Thyroid gland (tissue), 4 donors: Measurements from ENCODE around the gene SNX9. TPM values are rescaled to one million over a fixed set of nuclear protein-coding genes. Genes with fewer than 3 reads are reported as not detected.
"Not testable (repeated sequence)": the region's sequence is repeated elsewhere in the genome, so short reads cannot be mapped to it uniquely, and the experiment has no call there.

ENCODE experiments used
- DNase-seq, 2 donors: peaks; one replicate each; pipeline ENCODE4 v3.0.0-alpha.2; 2019
- H3K27ac ChIP-seq, 3 donors: fragments of 200-600 bp; sonication (generic); 1 replicate in 2 of 3; 2 replicates in 1 of 3; pipeline ENCODE4 v1.5.1; 2016 to 2019; ENCODE audit warnings: mild to moderate bottlenecking in 1 of 3, moderate library complexity in 1 of 3
- H3K27me3 ChIP-seq: fragments of 200-600 bp; sonication (generic); one replicate; pipeline ENCODE4 v1.5.1; 2019
- H3K36me3 ChIP-seq, 2 donors: fragments of 200-600 bp; sonication (generic); one replicate each; pipeline ENCODE4 v1.5.1; 2016 to 2019
- H3K4me1 ChIP-seq, 2 donors: fragments of 200-600 bp; sonication (generic); one replicate each; pipeline ENCODE4 v1.5.1; 2017 to 2019
- H3K4me3 ChIP-seq, 3 donors: fragments of 200-600 bp; sonication (generic); replicated peaks in 1 of 3; 1 replicate in 2 of 3; 2 replicates in 1 of 3; pipeline ENCODE4 v1.5.1; 2016; ENCODE audit warnings: mild to moderate bottlenecking in 1 of 3
- H3K9me3 ChIP-seq: fragments of 200-600 bp; sonication (generic); one replicate; pipeline ENCODE4 v1.5.1; 2017
- POLR2A ChIP-seq, 2 donors: fragments of 450-650 bp; IDR thresholded peaks; one replicate each; pipeline ENCODE4 v1.6.1; 2017; ENCODE audit warnings: antibody characterized with exemption in 2 of 2, mild to moderate bottlenecking in 2 of 2, moderate library complexity in 1 of 2
- WGBS, 2 donors: methylation state at CpG; one replicate each; pipeline ENCODE4 v1.1.5; 2017; 5-methylcytosine and 5-hydroxymethylcytosine counted together
- intact Hi-C: fragments of 100-400 bp; cut with DNase I; formaldehyde crosslinking; loops from one replicate; pipeline ENCODE4 v1.15.1; 2023
- total RNA-seq, 4 donors: library from RNA; depleted of rRNA; stranded (reverse); fragments of >200 nt; gene quantifications; one replicate each; pipeline ENCODE4 v1.2.3, GENCODE V29; 2016
- TF ChIP-seq, protein P1 (sequence below), 6 experiments: fragments of 200-600 bp in 3 of 6; fragments of 450-650 bp in 3 of 6; sonication (generic) in 3 of 6; IDR thresholded peaks; one replicate each; pipeline ENCODE4 v1.5.1; 2016 to 2019; ENCODE audit warnings: antibody characterized with exemption in 6 of 6, mild to moderate bottlenecking in 2 of 6, inconsistent platforms in 1 of 6, moderate library complexity in 1 of 6

Gene SNX9
- total RNA-seq, 4 donors from 2014 or later: 44.6 to 73.1 (median 47.2) TPM

DNA sequence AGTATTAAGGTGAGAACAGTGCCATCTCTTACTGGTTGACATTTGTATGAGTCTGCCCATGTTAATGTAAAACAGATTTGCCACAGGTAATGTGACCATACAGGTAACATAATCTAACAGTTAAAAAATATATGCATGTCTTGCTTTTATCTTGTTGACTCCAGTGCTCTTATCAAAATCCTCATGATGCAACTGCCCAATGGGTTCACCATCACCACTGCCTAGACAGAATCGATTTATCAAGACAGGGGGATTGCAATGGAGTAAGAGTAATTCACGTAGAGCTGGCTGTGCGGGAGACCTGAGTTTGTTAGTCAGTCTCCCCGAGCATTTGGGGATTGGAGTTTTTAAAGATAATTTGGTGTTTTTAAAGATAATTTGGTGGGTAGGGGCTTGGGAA, 19.2 kb downstream of the SNX9 start:
- Histone ChIP-seq H3K4me1 (peaks cover 30 to 42% of the 10 kb centered on the region in 2 donors), H3K36me3 (no peaks in the 10 kb centered on the region), H3K27ac (no peak overlapping the region), H3K9me3 (no peaks in the 10 kb centered on the region), H3K4me3 (no peak overlapping the region), H3K27me3 (no peaks in the 10 kb centered on the region)
- WGBS, 2 donors: 79 to 87% methylated on average over 4 of the region's 4 CpGs
- no peak for DNase-seq
- TF ChIP-seq, protein P1, sequence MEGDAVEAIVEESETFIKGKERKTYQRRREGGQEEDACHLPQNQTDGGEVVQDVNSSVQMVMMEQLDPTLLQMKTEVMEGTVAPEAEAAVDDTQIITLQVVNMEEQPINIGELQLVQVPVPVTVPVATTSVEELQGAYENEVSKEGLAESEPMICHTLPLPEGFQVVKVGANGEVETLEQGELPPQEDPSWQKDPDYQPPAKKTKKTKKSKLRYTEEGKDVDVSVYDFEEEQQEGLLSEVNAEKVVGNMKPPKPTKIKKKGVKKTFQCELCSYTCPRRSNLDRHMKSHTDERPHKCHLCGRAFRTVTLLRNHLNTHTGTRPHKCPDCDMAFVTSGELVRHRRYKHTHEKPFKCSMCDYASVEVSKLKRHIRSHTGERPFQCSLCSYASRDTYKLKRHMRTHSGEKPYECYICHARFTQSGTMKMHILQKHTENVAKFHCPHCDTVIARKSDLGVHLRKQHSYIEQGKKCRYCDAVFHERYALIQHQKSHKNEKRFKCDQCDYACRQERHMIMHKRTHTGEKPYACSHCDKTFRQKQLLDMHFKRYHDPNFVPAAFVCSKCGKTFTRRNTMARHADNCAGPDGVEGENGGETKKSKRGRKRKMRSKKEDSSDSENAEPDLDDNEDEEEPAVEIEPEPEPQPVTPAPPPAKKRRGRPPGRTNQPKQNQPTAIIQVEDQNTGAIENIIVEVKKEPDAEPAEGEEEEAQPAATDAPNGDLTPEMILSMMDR (IDR thresholded peaks at IDR 0.05): no peak
- no peak for TF ChIP-seq POLR2A (IDR thresholded peaks at IDR 0.05)
- intact Hi-C loops: no loop called here

GRCh38 chr6:157844196-157844595, 21.1 kb downstream of the SNX9 start:
- H3K9me3 ChIP-seq, H3K27ac ChIP-seq, H3K36me3 ChIP-seq, DNase-seq, H3K4me3 ChIP-seq, H3K27me3 ChIP-seq, intact Hi-C loops: not testable (repeated sequence)
- 93 to 95% methylated on average over 3 of the region's 3 CpGs for WGBS, 2 donors
- H3K4me1 ChIP-seq: peaks cover 28 to 36% of the 10 kb centered on the region in 2 donors

- H3K27ac ChIP-seq: no peak overlapping the region
- H3K27me3 ChIP-seq: no peaks in the 10 kb centered on the region
- intact Hi-C loops: no loop called here
- no peaks in the 10 kb centered on the region for H3K9me3 ChIP-seq
- H3K36me3 ChIP-seq: no peaks in the 10 kb centered on the region
- no peak overlapping the region for H3K4me3 ChIP-seq
- 91 to 93% methylated on average over 6 of the region's 6 CpGs for WGBS, 2 donors
- H3K4me1 ChIP-seq: peaks cover 37 to 40% of the 10 kb centered on the region in 2 donors
- TF ChIP-seq, protein P1 (IDR thresholded peaks at IDR 0.05): no peak
- TF ChIP-seq POLR2A (IDR thresholded peaks at IDR 0.05): no peak
- no peak for DNase-seq
Observed at GRCh38 chr6:157845493-157846259, 22.6 kb downstream of the SNX9 start.

DNA sequence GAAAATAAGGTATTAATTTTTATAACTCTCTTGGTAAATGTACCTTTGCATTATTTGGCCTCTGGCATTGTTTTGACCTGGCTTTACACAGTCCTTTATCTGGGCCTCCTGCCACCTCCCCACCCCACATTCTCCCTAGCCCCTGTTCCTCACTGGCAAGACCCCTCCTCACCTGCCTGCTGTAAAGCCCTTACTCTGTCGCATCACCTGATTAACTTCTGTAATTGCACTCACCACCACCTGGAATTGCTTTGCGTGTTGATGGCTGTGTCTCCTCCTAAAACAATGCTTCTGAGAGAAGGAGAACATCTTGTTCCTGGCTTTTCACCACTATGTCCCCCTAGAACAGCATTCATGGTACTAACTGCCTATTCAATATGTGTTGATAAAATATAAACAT, 24.8 kb downstream of the SNX9 start:
- DNase-seq: no peak
- H3K27ac ChIP-seq: no peak overlapping the region
- TF ChIP-seq, protein P1 (IDR thresholded peaks at IDR 0.05): no peak
- TF ChIP-seq POLR2A (IDR thresholded peaks at IDR 0.05): no peak
- no peaks in the 10 kb centered on the region for H3K36me3 ChIP-seq
- no peaks in the 10 kb centered on the region for H3K27me3 ChIP-seq
- H3K4me1 ChIP-seq: peaks cover 22 to 23% of the 10 kb centered on the region in 2 donors
- H3K4me3 ChIP-seq: no peak overlapping the region
- H3K9me3 ChIP-seq: no peaks in the 10 kb centered on the region
- WGBS, 2 donors: 95% methylated on average over 2 of the region's 2 CpGs
- intact Hi-C loops: no loop called here

- Histone ChIP-seq H3K36me3 (no peaks in the 10 kb centered on the region), H3K4me3 (no peak overlapping the region), H3K9me3 (no peaks in the 10 kb centered on the region), H3K27ac (peak overlapping the region in 1 of 3 donors; percentile 7), H3K27me3 (no peaks in the 10 kb centered on the region), H3K4me1 (peaks cover 20 to 22% of the 10 kb centered on the region in 2 donors)
- WGBS, 2 donors: 84 to 85% methylated on average over 8 of the region's 8 CpGs
- intact Hi-C loops: no loop called here
- DNase-seq: no peak
- no peak for TF ChIP-seq POLR2A (IDR thresholded peaks at IDR 0.05)
- TF ChIP-seq, protein P1 (IDR thresholded peaks at IDR 0.05): no peak
Observed at GRCh38 chr6:157848693-157849092, 25.6 kb downstream of the SNX9 start.
